Muscle layer of colon (tissue), 2 donors: Measurements from ENCODE around the gene GPRIN2.

ENCODE experiments used
- H3K27ac ChIP-seq: one replicate; pipeline ENCODE4 v1.7.0; 2013; ENCODE audit warnings: low read depth, mild to moderate bottlenecking, low read length, moderate library complexity
- H3K27me3 ChIP-seq, 2 donors: one replicate each; pipeline ENCODE4 v1.7.0; 2013; ENCODE audit warnings: low read length in 2 of 2, mild to moderate bottlenecking in 2 of 2; ENCODE audit not compliant: insufficient read depth in 2 of 2, control insufficient read depth in 1 of 2
- H3K36me3 ChIP-seq: one replicate; pipeline ENCODE4 v1.7.0; 2013; ENCODE audit warnings: mild to moderate bottlenecking, low read length; ENCODE audit not compliant: insufficient read depth
- H3K4me1 ChIP-seq: one replicate; pipeline ENCODE4 v1.7.0; 2013; ENCODE audit warnings: mild to moderate bottlenecking, low read length; ENCODE audit not compliant: insufficient read depth
- H3K4me3 ChIP-seq, 2 donors: one replicate each; pipeline ENCODE4 v1.7.0; 2013; ENCODE audit warnings: low read length in 2 of 2, low read depth in 1 of 2, mild to moderate bottlenecking in 1 of 2, moderate library complexity in 1 of 2
- H3K9ac ChIP-seq: one replicate; pipeline ENCODE4 v1.7.0; 2013; ENCODE audit warnings: low read length
- H3K9me3 ChIP-seq: one replicate; pipeline ENCODE4 v1.7.0; 2013; ENCODE audit warnings: mild to moderate bottlenecking, low read length
- donor health status: abdominal sarcoma.
- donor health status: Adenocarcinoma of cecum.

Gene GPRIN2

DNA sequence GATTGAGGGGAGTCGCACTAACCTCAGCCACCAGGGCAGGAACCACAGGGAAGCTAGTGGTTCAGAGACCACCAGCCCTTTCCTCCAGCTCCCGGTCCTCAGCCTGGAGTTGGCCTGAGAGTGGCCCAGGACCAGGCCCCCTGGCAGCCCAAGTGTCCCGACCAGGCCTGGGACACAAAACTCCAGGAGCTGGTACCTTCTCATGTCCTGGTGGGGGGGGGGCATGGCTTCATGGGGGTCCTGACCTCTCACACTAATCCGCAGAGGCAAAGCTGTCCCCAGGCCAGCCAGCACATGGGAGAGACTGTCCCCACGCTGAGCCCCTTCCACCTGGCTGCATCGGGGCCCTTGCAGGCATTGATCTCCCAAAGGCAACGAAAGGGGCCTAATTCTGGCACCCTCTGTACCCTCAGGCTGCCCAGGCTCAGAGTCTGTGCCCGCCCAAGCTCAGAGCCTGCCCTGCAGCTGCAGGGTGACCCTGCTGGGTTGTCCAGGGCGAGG is 28.2 kb downstream of the GPRIN2 start:
- H3K4me3 ChIP-seq, result no peak overlapping the region
- H3K27ac ChIP-seq, result no peak overlapping the region
- H3K9me3 ChIP-seq, result no peaks in the 10 kb centered on the region
- no peaks in the 10 kb centered on the region for H3K36me3 ChIP-seq
- H3K9ac ChIP-seq, result no peak overlapping the region
- H3K4me1 ChIP-seq, result peaks cover 13% of the 10 kb centered on the region
- no peaks in the 10 kb centered on the region for H3K27me3 ChIP-seq

DNA sequence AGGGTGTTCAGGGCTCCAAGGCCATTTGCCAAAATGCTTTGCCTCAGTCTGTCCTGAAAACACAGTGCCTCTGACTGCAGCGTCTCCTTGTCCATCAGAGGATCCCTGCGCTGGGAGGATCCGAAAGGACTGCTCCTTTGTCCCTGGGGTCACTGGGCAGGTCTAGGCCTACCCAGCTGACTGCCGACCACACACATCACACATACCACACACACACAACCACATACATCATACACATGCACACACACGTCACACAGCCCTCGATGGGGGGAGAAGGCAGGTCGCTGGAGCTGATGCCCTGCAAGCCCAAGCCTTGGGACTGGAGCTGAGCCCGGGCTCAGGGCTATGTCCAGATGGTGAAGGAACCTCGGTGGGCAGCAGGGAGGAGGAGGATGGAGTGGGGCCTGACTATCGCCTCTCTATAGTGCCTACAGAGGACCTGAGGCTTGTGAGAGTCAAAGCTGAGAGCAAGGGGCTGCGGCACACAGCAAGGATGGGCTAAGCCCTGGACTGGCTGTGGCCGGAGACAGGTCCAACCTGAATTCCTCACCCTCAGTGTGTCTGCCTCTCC is 29.1 kb downstream of the GPRIN2 start:
- Histone ChIP-seq H3K27ac (no peak overlapping the region), H3K9me3 (no peaks in the 10 kb centered on the region), H3K36me3 (no peaks in the 10 kb centered on the region), H3K4me3 (no peak overlapping the region), H3K27me3 (no peaks in the 10 kb centered on the region), H3K9ac (no peak overlapping the region), H3K4me1 (peaks cover 14% of the 10 kb centered on the region)

DNA sequence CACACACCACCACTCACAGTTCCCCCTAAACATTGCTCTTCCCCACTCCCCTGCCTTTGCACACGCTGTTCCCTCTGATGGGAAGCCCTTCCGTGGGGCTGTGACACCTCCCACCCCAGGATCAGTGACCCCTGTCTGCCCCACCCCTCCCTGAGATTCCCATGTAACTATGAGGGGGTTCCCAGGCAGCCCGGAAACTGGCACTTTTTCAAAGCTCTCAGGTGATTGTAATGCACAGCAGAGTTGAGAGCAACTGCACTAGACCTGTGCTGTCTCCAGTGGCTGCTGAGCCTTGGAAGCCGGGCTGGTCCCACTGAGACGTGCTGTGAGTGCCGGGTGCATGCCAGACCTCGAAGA is 29.8 kb downstream of the GPRIN2 start:
- peaks cover 14% of the 10 kb centered on the region for H3K4me1 ChIP-seq
- no peak overlapping the region for H3K4me3 ChIP-seq
- no peak overlapping the region for H3K9ac ChIP-seq
- no peaks in the 10 kb centered on the region for H3K9me3 ChIP-seq
- no peak overlapping the region for H3K27ac ChIP-seq
- H3K36me3 ChIP-seq, result no peaks in the 10 kb centered on the region
- no peaks in the 10 kb centered on the region for H3K27me3 ChIP-seq

DNA sequence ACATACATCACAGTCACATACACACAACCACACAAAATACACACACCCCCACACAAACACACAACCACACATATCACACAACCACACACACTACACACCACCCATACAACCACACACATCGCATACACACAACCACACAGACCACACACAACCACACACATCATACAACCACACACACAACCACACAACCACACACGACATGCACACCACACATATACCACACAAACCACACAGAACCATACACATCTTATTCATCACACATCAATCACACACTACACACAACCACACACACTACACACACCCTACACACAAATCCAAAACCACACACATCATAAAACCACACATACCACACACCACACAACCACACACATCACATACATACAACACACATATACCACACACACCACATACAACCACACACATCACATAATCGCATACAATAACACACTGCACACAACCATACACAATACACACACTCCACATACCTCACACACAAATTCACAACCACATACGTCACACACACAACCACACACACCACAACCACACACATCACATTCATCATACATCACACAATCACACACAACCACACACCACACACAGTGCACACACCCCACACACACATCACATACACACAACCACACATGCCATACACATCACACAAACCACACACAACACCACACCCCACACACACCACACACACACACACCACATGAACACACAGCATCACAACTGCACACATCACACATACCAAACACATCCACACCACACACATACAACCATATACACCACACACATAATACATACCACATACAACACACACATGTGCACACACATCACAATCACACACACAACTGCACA is 30.4 kb downstream of the GPRIN2 start:
- Histone ChIP-seq H3K27me3 (no peaks in the 10 kb centered on the region), H3K27ac (no peak overlapping the region), H3K36me3 (no peaks in the 10 kb centered on the region), H3K4me1 (peaks cover 14% of the 10 kb centered on the region), H3K4me3 (no peak overlapping the region), H3K9ac (no peak overlapping the region), H3K9me3 (no peaks in the 10 kb centered on the region)

- no peak overlapping the region for H3K9ac ChIP-seq
- no peak overlapping the region for H3K27ac ChIP-seq
- H3K4me1 ChIP-seq, result peaks cover 14% of the 10 kb centered on the region
- no peaks in the 10 kb centered on the region for H3K36me3 ChIP-seq
- H3K4me3 ChIP-seq, result no peak overlapping the region
- H3K9me3 ChIP-seq, result no peaks in the 10 kb centered on the region
- no peaks in the 10 kb centered on the region for H3K27me3 ChIP-seq
These were observed 31.2 kb downstream of the GPRIN2 start for GRCh38 chr10:46525177-46525823.

DNA sequence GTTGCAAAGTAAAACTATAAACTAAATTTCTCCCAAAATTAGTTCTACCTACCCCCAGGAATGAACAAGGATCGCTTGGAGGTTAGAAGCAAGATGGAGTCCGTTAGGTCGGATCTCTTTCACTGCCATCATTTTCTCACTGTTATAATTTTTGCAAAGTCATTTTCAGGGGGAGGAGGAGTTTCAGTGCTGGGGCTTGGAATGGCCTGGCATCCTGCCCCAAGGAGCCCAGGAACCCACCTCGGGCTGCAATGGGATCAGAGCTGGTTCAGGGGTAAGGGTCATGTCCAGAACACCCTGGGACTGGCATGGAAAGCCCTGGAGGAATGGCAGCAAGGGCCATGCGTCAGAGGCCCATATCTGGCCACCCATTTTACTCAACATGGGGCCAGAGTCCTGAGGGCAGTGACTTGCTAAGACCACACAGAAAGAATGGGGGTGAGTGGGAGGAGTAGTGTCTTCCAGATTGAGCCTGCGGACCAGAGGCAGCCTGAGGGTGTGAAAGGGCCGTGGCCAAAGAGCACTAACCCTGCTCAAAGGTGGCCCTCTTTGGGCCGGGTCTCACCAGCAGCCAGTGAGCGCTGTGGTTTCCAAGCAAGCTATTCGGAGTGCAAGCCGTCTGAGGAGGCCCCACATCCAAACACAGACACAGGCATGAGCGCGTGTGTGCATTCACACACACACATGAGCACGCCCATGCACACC is 31.8 kb downstream of the GPRIN2 start:
- Histone ChIP-seq H3K4me1 (peaks cover 14% of the 10 kb centered on the region), H3K4me3 (no peak overlapping the region), H3K9ac (no peak overlapping the region), H3K36me3 (no peaks in the 10 kb centered on the region), H3K27ac (no peak overlapping the region), H3K27me3 (no peaks in the 10 kb centered on the region), H3K9me3 (no peaks in the 10 kb centered on the region)

DNA sequence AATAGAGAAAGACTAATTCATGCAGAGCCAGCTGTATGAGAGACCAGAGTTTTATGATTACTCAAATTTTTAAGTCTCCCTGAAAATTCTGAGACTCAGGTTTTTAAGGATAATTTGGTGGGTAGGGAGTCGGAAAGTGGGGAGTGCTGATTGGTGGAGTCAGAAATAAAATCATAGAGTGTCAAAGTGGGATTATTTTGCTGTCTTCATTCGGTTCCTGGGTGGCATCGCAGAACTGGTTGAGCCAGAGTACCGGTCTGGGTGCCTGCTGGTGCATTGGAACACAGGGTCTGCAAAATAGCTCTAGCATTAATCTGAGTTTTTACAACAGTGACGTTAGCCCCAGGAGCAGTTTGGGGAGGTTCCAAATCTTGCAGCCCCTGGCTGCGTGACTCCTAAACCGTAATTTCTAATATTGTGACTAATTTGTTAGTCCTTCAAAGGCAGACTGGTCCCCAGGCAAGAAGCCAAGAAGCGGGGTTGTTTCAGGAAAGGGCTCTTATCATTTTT is 32.4 kb downstream of the GPRIN2 start:
- Histone ChIP-seq H3K27ac (no peak overlapping the region), H3K27me3 (no peaks in the 10 kb centered on the region), H3K4me1 (peaks cover 14% of the 10 kb centered on the region), H3K9me3 (no peaks in the 10 kb centered on the region), H3K4me3 (no peak overlapping the region), H3K9ac (no peak overlapping the region), H3K36me3 (no peaks in the 10 kb centered on the region)

DNA sequence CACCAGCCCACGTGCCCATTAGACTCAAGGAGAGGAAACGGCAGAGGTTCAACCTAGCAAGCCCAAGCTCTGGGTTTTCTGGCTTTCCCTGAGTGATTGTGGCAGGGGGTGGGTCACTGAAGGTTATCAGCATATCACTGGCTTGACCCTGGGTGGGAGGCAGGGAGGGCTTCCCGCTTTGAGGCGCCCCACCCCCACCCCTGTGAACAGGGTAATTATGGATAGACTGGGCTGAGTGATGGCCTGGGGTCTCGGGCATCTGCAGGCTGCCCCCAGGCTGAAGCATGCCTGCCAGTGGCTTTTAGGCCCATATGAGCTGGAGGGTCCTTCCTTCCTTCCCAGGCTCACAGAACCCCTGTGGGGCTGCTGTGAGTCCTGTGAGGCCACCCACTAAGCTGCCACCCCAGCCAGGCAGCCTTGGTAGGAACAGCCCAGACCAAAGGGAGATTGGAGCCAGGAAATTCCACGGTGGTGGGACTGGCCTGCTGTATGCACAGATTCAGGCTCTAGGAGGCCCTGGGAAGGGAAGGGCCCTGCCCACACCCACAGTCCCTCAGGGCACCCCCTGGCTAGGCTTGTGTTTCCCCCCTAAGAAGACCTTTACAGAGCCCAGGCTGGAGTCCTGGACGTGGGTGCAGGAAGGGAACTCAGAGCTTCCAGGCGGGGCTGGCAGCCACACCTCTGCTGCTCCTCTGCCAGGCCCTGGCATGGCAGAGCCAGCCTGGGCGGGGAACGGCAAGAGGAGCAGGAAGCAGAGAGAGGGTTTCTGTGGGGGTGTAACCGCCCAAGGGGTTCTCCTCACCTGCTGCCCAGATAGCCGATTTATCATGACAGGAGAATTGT is 33.1 kb downstream of the GPRIN2 start:
- no peaks in the 10 kb centered on the region for H3K27me3 ChIP-seq
- no peaks in the 10 kb centered on the region for H3K9me3 ChIP-seq
- no peak overlapping the region for H3K4me3 ChIP-seq
- H3K27ac ChIP-seq, result no peak overlapping the region
- no peaks in the 10 kb centered on the region for H3K36me3 ChIP-seq
- H3K4me1 ChIP-seq, result peaks cover 14% of the 10 kb centered on the region
- H3K9ac ChIP-seq, result no peak overlapping the region

GRCh38 chr10:46522295-46523118 is 34.0 kb downstream of the GPRIN2 start:
- H3K36me3 ChIP-seq, result no peaks in the 10 kb centered on the region
- no peak overlapping the region for H3K9ac ChIP-seq
- no peaks in the 10 kb centered on the region for H3K27me3 ChIP-seq
- no peak overlapping the region for H3K4me3 ChIP-seq
- no peak overlapping the region for H3K27ac ChIP-seq
- no peaks in the 10 kb centered on the region for H3K9me3 ChIP-seq
- peaks cover 14% of the 10 kb centered on the region for H3K4me1 ChIP-seq

DNA sequence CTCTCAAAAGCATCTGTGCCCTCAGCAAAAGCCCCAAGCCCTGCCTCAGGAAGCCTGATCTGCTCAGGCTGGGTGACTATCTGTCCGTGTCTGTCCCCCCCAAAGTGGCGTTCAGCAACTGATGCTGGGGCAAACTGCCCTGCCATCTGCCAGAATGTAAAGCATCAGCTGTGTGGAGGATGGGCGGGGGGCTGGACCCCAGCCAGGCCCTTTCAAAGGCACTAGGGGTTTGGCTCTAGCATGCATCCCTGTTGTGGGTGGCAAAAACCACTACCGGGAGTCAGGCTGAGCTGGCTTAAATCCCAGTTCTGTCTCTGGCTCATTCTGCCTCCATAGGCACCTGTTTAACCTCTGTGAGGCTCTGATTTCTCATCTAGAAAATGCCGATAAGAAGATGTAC is 35.5 kb downstream of the GPRIN2 start:
- H3K27me3 ChIP-seq, result no peaks in the 10 kb centered on the region
- no peak overlapping the region for H3K4me3 ChIP-seq

More for the DNA sequence above, 35.5 kb downstream of the GPRIN2 start:
- Histone ChIP-seq H3K9ac (no peak overlapping the region), H3K27ac (no peak overlapping the region), H3K4me1 (peaks cover 21% of the 10 kb centered on the region), H3K9me3 (no peaks in the 10 kb centered on the region), H3K36me3 (no peaks in the 10 kb centered on the region)
